GM18498 (cell line): ENCODE measurements around the gene PTPN4.
A peak's percentile ranks its signal among the peaks of the same experiment; 100 is the strongest.

Experiments used
- ATAC-seq: cut with Tn5 transposase; IDR thresholded peaks from one replicate; pipeline ENCODE4 v1.9.1; 2021; ENCODE audit warnings: mild to moderate bottlenecking, moderate library complexity; ENCODE audit not compliant: unreplicated experiment

The PTPN4 gene

GRCh38 chr2:119759451-119760236 lies at the start of gene PTPN4:
Gene PTPN4 (plus strand): TSS chr2:119759922. CDS start chr2:119809854, 49,932 bp downstream.
- peak; percentile 94 for ATAC-seq

- ATAC-seq = no peak
Measured at GRCh38 chr2:119710281-119710680, 49.4 kb upstream of the PTPN4 start.

GRCh38 chr2:119711352-119711751 lies 48.4 kb upstream of the PTPN4 start:
- ATAC-seq = no peak

GRCh38 chr2:119712571-119712970 lies 47.2 kb upstream of the PTPN4 start:
- ATAC-seq = no peak

- ATAC-seq = no peak
Measured at GRCh38 chr2:119713819-119714490, 45.8 kb upstream of the PTPN4 start.

- no peak for ATAC-seq
Measured at GRCh38 chr2:119715409-119716283, 44.1 kb upstream of the PTPN4 start.

GRCh38 chr2:119716284-119716672 lies 43.4 kb upstream of the PTPN4 start:
- no peak for ATAC-seq

- ATAC-seq = no peak
Measured at GRCh38 chr2:119718501-119719260, 41.0 kb upstream of the PTPN4 start.

GRCh38 chr2:119719261-119719627 lies 40.5 kb upstream of the PTPN4 start:
- no peak for ATAC-seq

- ATAC-seq = no peak
Measured at GRCh38 chr2:119721043-119721442, 38.7 kb upstream of the PTPN4 start.

GRCh38 chr2:119721462-119721861 lies 38.3 kb upstream of the PTPN4 start:
- no peak for ATAC-seq

- ATAC-seq = no peak
Measured at GRCh38 chr2:119721904-119722303, 37.8 kb upstream of the PTPN4 start.

GRCh38 chr2:119723186-119723585 lies 36.5 kb upstream of the PTPN4 start:
- ATAC-seq = no peak

GRCh38 chr2:119723784-119724467 lies 35.8 kb upstream of the PTPN4 start:
- no peak for ATAC-seq

- ATAC-seq = no peak
Measured at GRCh38 chr2:119724656-119725485, 34.9 kb upstream of the PTPN4 start.

GRCh38 chr2:119727493-119727892 lies 32.2 kb upstream of the PTPN4 start:
- ATAC-seq = no peak

- ATAC-seq = no peak
Measured at GRCh38 chr2:119728421-119728820, 31.3 kb upstream of the PTPN4 start.

GRCh38 chr2:119730671-119731177 lies 29.0 kb upstream of the PTPN4 start:
- ATAC-seq = no peak

- ATAC-seq = no peak
Measured at GRCh38 chr2:119731983-119732382, 27.7 kb upstream of the PTPN4 start.
